AG08395 (cell line): ENCODE results near the gene ATP8B4.

Experiments used
- DNase-seq: peaks from one replicate; pipeline ENCODE4 v3.0.0; 2012; ENCODE audit warnings: mixed read lengths, low spot score

The ATP8B4 gene

DNA sequence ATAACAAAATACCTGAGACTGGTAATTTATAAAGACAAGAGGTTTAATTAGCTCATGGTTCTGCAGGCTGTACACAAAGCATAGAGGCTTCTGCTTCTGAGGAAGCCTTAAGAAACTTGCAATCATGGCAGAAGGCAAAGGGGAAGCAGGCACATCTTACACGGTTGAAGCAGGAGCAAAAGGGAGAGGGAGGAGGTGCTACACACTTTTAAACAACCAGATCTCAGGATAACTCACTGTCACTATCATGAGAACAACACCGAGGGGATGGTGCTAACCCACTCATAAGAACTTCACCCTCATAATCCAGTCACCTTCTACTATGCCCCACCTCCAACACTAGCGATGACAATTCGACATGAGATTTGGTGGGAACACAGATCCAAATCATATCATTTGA is 54.4 kb downstream of the ATP8B4 start:
- DNase-seq = no peak

DNA sequence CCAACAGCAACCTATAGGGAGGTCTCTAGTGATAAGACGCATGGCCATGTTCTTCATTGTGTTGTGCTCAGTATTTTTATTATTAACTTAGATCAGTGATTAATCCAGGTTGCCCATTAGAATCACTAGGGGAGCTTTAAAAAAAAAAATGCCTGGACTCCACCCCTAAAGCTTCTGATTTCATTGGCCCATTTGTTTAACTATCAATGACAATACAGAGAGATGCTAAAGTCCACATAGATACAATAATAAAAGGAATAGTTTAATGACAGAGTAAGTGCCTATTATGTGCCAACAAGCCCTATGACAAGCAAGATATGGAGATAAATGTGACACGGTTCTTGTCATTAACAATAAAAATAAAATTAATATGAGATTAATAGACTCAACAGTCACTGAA is 55.8 kb downstream of the ATP8B4 start:
- no peak for DNase-seq

DNA sequence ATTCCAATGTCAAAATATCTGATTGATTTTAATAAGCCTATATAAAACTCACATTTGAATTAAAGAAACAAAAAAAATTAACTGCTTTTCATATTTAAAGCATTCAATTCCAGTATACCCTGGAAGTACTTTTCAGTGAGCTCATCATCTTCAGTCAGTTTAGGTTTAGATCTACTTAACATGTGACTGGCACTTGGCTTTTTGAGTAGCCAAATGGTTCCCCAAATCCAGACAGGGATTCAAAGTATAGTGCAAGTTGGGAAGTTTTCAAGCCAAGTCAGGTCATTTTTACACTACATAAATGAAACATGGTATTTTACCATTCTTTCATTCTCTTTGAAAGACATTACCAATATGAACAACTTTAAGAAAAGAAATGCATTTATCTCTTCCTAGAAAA is 57.5 kb downstream of the ATP8B4 start:
- DNase-seq = no peak

DNA sequence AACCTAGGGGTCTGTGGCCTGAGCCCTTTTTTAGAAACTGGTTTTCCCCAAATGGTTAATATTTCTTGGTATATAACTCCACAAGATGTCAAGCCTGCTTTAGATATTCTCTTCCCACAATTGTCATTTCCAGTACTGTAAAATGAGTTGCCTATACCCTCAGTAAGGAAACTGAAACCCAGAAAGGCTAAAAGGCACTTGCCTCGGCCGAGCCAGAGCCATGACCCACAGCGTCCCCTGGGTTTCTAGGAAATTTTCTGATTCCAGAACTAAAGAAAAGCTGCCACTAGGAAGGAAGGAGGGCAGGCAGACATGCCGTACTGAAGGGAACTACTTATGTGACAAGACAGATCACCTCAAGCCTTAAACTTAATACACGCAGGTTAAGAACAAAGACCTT is 59.1 kb downstream of the ATP8B4 start:
- DNase-seq = no peak

DNA sequence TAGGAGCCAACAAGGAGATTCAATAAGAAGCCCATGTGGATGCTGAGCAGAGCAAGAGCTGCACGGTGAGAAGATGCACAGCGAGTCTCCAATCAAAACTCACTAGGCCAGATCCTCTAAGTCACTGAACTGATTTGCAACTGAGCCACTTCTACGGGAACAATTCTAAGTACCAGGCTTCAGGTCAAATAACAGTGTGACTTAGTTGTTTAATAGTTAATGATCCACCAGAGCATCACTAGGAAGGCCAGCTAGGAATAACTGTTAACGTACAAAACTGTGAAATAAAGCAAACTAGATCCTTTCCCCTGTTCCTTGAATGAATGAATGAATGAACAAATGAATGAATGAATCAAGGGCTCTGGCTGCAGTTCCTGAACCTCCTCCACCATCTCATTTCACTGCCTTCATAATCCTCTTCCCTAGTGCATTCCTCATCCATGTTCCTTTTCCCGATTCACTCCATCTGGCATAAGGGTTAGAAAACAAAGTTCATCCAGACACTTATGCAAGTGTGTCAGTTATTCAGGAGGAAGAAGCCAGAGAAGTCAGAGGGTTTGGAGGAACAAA is 59.7 kb downstream of the ATP8B4 start:
- DNase-seq = no peak

DNA sequence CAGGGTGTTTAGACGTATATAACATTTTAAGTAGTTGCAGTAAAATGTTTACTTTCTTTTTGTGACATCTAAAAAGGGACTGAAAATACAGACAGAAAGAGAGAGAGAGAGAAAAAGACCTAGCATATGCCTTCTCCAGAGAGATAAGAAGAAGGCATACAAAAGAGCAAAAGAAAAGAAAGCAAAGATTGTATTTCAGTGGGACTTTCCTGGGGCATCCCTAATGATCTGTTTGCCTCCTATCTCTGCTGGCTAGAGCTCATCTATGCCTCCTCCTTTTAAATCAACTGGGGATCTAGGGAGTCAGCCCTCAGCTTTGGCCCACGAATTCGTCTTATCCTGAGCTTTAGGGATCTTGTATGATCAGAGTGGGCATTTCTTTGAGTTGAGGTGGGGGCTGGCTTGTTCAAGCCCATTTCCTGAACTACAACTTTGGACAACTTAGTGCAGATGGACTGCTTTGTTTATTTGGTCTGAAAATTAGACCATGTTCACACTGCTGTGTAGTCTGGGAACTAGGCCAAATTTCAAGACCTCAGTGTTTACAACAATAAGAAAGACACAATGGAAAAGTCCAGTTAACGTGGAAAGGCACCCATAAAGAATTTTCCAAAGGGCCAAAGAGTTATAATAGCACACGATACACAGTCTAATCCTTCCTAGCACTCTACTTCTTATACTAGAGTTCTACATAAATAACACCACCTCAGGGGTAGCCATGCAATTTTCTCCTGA is 61.0 kb downstream of the ATP8B4 start:
- no peak for DNase-seq

DNA sequence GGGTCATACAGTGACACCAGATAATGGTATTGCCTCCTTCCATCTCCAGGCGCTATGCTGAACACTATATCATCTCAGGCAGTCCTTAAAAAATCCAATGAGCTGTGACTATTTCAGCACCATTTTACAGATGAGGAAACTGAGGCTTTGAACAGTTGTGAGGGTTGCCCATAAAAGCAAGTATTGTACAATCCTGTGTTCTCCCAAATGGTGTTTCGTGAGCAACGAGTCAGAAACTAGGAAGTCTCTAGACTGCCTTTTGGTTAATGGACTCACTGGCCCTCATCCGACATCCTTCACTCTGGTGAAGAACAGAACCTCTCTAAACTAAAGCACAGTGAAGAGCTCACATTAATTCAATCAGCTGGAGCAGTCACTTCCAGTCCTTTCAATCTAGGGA is 61.8 kb downstream of the ATP8B4 start:
- DNase-seq = no peak

DNA sequence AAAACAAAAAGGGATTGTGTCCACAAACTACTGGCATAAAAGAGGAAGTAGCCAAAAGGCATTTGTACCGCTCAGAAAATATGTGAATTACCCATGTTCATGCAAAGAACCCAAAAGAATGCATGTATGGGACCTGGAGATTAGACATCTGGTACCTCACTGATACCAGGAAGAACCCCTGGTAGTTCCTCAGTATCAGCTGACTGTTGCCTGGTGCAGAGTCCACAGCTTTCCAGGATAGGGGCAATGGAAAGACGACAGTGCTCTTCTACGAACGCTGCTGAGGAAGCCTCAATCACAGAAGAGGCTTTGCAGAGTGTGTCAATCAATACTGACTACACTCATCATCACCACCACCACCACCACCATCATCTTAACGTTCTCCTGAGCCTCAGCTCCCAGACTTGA is 63.3 kb downstream of the ATP8B4 start:
- no peak for DNase-seq

DNA sequence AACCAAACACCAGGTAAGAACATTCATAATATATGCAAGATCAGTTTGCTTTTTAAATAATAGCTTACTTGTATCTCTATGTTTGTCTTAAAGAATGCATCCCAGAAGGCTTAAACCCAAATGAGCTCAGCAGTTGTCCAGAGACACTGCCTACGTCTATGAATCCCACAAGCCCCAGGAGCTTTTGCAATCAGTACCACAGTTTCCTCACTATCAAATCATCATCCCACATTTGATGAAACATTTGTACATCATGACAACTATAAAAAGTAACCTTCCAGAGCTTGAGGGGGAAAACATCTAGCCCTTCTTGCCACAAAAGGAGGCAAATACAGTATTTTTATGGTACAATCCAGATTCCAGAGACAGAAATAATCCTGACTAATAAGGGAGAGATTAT is 63.7 kb downstream of the ATP8B4 start:
- peak; percentile 57 for DNase-seq

DNA sequence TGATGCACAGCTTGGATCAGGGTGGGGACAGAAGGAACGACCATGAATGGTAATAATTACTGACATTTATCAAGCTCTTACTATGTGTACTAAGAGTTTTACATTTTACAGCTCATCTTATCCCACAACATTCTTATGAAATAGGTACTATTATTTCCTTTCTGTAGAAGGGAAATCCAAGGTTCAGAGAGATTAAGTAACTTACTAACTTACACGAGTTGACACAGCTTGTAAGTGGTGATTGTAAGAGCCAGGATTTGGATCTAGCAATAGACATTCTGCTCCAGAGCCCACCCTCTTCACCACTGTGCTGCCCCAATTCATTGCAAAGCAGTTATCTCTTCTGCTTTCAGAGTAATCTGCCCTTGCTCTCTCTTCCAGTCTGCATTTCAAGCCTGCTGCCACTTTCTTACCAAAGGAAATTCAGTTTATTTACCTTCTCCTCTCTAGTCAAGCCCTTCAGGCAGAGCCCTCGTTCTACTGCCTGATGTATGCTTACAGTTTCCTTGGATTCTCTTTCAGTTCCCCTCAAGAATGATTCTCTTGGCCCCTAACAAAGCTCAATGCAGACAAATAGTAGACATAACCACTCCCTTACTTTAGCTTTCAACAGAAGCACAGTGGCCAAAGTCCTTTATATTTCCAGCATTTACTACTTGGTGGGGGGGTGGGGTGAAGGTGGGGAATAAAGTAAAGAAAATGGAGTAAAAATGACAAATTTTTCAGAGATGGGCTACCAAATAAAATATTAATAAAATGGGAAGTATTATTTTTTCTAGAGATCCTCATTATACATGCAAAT is 65.8 kb downstream of the ATP8B4 start:
- no peak for DNase-seq

DNA sequence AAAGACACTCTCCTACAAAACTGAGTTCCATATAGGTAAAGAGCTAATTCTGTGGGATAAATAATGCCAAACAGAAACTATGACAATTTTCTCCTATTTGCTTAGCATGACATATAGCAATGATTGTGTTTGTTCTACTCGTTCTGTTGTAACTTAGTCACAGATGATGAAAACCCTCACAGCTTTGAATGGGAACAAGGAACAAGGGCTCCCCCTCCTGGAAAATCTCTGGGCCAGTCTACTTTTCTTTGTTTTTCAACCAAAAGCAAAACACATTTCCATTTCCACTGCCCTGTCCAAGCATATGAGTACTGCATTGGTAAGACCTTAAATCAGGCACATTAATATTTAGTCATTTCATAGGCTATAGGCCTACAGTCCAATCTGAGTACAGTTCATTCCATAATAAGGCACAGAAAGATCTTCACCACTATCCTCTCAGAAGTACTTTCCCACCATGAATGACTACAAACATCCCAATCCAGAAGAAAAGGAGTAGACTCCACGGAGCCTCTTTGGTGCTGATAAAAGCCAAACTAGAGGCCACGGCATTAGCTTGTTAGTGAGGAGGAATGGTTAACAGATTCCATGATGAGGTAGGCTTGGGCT is 67.1 kb downstream of the ATP8B4 start:
- DNase-seq = peak; percentile 58

DNA sequence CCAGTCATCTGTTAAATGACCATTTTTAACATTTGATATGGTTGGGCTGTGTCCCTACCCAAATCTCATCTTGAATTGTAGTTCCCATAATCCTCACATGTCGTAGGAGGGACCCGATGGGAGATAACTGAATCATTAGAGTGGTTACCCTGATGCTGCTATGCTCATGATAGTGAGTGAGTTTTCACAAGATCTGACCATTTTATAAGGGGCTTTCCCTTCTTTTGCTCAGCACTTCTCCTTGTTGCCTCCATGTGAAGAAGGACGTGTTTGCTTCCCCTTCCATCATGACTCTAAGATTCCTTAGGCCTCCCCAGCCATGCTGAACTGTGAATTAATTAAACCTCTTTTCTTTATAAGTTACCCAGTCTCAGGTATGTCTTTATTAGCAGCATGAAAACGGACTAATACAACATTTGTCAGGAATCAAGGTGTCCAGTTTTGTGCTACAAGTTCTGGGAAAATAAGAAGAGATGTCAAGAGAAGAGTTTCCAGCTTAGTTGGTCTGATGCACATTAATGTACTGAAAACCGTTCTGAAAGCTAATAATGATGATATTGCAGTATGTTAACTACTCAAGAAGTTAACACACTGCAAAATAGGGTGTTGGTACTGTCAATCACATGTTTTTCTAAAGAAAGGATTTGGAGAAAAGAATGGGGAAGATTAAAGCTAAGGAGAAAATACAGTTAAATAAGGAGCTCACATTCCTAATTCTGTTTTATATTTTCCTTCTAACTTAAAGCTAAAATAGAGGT is 67.9 kb downstream of the ATP8B4 start:
- DNase-seq = no peak

DNA sequence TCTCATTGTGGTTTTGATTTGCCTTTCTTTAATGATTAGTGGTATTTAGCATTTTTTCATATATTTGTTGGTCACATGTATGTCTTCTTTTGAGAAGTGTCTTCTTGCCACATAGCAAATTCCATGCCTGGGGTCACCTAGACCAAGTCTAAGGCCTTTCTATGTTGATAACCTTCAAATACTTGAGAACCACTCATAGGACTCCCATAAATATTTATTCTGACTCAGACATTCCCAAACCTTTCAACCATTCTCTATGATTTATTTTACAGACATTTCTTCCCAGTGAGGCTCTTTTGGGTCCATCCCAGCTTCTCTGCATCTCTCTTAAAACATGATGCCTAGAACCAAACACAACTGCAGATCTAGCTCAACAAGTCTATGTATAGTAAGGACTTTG is 69.2 kb downstream of the ATP8B4 start:
- DNase-seq = peak; percentile 27

DNA sequence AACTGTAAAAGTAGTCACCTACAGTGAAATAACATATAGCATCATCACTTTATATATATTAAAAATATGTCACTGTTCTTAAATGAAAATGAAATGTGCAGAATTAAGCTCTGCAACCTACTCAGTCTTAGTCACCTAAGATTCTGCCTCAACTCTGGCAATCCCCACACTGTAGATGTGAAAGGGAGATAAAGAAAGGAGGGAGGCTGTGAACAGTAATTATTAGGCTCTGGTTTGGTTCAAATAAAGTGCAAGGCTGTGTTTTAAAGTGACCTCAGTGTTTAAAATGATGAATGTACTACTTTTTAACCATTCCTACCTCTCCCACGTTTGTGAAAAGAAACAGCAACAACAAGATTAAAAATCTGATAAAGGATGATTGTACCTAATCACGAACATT is 72.2 kb downstream of the ATP8B4 start:
- no peak for DNase-seq

DNA sequence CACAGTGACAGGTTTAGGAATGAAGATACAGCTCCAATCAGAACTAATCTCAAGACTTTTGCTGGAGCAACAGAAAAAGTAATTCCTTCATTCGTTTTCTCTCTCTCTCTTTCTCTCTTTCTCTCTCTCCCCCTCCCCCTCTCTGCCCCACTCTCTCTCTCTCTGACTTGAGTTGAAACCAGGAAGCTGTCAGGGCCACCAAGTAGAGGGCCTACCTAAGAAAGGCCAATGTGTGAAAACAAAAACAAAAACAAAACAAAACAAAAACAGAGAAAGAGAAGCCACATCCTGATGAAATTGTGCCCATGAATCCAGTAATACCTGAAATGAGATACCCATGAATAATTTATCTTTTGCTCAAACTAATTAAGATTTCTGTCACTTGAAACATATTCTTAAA is 72.9 kb downstream of the ATP8B4 start:
- no peak for DNase-seq

DNA sequence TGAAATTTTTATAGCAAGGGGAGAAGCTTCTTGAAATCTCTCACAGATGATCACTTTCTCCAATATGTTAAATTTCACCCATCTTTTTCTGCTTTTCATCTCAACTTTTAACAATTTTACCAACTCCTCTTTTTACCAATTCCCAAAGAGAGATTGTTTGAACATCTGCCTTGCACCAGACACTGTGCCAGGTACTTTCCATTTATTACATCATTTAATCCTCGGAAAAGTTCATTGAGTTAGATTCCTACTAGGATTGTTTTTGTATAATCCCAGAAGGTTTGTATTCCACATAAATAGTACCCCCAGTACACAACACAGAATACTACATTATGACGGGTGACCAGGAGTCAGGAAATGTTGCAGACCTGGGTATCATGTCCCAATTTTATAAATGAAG is 74.1 kb downstream of the ATP8B4 start:
- no peak for DNase-seq

DNA sequence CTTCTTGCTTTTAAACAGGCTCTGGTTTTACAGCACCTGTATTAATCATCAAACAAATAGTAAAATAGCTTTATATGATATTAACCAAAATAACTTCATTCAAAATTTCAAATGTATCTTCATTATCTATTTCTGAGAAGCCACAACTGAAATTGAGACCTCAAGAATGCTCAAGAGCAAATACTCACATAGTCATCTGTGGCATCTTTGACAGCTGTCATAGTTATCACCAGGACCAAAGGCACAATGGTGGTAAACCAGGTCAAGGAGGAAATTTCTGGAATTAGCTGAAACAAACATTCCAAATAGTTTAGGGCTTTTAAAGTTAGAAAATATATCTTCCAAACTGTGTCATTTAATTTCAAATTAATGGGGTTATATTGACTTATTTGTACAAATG is 74.6 kb downstream of the ATP8B4 start:
- no peak for DNase-seq

DNA sequence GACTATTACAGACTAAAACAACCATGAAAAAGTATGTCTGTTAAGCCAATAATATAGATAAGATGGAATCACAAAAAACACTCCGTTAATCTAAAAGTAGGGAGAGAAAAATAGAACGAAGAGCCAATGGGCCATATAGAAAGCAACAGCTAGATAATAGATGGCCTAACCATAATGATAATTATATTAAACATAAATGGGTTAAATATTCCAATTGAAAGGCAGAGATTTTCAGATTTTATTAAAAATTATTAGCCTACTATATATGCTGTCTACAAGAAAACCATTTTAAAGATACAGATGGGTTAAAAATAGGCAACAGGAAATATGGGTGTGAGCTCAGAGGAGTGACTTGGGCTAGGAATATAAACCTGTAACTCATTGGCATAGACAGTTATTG is 76.3 kb downstream of the ATP8B4 start:
- DNase-seq = no peak

DNA sequence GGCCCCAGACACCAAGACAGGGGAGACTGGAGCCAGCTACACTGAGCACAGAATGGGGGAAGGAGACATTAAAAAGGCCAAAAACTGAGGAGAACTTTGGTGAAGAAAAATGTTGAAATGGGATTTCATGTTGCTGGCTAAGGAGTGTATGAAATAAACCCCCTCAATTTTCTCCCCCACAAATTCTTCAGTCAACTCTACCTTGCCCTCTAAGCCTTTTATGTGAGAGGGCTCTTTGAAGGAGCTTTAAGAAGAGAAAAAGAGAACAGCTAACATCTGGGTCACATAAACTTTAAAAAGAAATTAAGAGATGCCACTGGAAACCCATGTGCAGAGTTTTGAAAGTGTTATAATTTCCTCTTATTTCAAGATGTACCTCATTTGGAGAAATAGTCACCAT is 88.6 kb downstream of the ATP8B4 start:
- no peak for DNase-seq

DNA sequence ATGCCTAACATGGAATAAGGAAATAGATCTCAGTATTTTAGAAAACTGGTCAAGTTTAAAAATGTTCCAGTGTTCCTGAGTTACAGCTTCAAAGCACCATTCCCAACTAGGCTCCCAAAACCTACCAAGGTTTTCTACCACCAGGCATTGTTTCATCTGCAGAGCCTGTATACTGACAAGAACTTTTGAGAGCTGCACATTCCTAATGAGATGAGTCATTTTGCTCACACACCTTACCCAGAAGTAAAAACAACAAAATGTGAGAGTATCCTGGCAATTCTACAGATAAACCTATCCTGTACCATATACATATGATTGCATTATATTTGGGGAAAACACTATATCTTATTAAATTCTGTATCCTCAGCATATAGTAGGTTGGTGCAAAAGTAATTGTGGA is 90.7 kb downstream of the ATP8B4 start:
- DNase-seq = no peak

DNA sequence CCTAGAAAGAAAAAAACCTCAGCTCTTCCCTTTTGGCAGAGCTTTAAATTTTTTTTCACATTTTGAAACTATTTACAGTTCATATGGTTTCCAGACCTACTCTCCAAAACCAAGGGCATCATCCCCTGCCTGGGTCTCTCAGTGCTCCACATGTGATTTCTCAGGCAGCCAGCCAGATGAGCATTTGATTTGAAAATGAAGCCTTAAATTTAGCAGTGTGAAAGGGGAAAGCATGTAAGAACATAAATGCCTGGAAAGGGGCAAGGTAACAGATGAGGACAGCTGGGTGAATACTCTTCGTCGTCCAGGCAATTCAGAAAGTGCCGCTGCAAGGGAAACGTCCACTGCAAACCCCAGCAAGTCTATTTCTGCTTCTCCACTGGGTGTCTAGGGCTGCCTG is 94.8 kb downstream of the ATP8B4 start:
- DNase-seq = peak; percentile 35

DNA sequence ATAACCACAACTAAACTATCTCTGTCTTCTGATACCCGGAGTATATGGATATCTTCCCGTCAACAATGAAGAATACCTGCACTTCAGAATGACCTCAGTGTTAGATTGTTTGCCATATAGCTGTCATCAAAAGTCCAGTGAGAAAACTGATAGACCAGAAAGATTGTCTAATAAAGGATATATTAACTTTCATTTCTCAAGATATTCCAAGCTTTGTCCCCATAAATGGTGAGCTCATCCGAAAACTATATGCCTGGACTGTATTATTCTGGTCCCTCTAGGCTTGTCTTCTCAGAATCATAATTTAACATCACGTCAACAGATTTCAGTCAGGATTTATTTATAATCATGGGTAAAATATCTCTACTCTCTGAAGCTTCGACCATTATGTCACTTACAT is 100.5 kb downstream of the ATP8B4 start:
- DNase-seq = no peak
